SK-N-SH treated with all-trans-retinoic acid at 6 μM for 48 hours (cell line): ENCODE measurements around the gene DNAAF3.

Experiments
- ZNF565 ChIP-seq: fragments of 450-650 bp; formaldehyde crosslinking; conservative IDR thresholded peaks from 2 replicates; pipeline ENCODE4 v1.5.0; 2020; ENCODE audit warnings: low read depth, mild to moderate bottlenecking, moderate library complexity
- TF ChIP-seq, protein P1 (sequence below): fragments of 250-450 bp; sonication (Bioruptor Pico); IDR thresholded peaks from 2 replicates; pipeline ENCODE4 v1.5.1; 2020; ENCODE audit warnings: low read depth, mild to moderate bottlenecking, moderate library complexity

DNA sequence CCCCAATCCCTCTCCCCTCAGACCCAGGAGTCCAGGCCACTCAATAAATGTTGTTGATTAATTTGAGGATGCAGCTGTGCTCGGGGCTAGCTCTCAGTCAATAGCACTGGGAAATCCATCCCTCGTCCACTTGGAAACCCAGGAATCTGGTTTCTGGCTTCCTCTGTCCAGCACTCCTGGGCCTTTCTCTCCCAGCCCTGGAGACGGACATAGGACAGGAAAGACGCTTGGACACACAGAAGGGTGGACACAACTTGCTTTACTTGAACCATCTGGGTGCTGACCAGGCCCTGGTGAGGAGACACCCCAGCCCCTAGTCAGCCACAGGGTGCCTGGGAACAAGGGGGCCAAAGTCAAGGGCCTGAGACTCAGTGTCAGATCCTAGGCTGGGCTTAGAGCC, 8.0 kb downstream of the DNAAF3 start:
- TF ChIP-seq, protein P1, sequence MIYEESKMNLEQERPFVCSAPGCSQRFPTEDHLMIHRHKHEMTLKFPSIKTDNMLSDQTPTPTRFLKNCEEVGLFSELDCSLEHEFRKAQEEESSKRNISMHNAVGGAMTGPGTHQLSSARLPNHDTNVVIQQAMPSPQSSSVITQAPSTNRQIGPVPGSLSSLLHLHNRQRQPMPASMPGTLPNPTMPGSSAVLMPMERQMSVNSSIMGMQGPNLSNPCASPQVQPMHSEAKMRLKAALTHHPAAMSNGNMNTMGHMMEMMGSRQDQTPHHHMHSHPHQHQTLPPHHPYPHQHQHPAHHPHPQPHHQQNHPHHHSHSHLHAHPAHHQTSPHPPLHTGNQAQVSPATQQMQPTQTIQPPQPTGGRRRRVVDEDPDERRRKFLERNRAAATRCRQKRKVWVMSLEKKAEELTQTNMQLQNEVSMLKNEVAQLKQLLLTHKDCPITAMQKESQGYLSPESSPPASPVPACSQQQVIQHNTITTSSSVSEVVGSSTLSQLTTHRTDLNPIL (CRISPR knock-in tag): no peak
- no peak for TF ChIP-seq ZNF565 (CRISPR knock-in tag)
